ENCODE data around the gene SNN.

GRCh38 chr16:11727796-11728543 is 59.7 kb downstream of the SNN start:
- TF ChIP-seq CTCF (IDR thresholded peaks at IDR 0.05; ENCODE audit: control extremely low read depth in 1 of 3, insufficient read depth in 1 of 3, low read depth in 1 of 3, low read length in 3 of 3) (no peak), POU5F1 (IDR thresholded peaks at IDR 0.05; ENCODE audit: low read depth, low read length) (no peak), TAF1 (IDR thresholded peaks at IDR 0.05; ENCODE audit: low read depth, low read length) (no peak)
